ENCODE data around the gene PDE4D. TPM values are rescaled to one million over a fixed set of nuclear protein-coding genes. Genes with fewer than 3 reads are reported as not detected.

Gene PDE4D
- total and polyA plus RNA-seq, 2 donors (not counting 3 experiments of a cell fraction or from before 2014, with no cell fraction given): 34.5 to 51.2 TPM

GRCh38 chr5:59814537-59814872 is 79.0 kb downstream of the PDE4D start:
- Histone ChIP-seq H3K9me1 (replicated peaks; ENCODE audit: control insufficient read depth, extremely low read depth, insufficient read depth, low read length) (no peaks in the 10 kb centered on the region), H3K27me3 (ENCODE audit: control insufficient read depth in 2 of 2, insufficient read depth in 2 of 2, low read length in 2 of 2) (peaks cover 12 to 38% of the 10 kb centered on the region in 2 experiments), H3K79me2 (ENCODE audit: control insufficient read depth, insufficient read depth, low read length) (no peaks in the 10 kb centered on the region), H3K4me3 (replicated peaks in 1 of 3; ENCODE audit: insufficient read depth in 1 of 3, low read depth in 1 of 3, low read length in 3 of 3) (no peak overlapping the region), H3K4me2 (ENCODE audit: insufficient read depth, low read length) (no peak overlapping the region), H3K9ac (replicated peaks; ENCODE audit: extremely low read depth, insufficient read depth, low read length) (no peak overlapping the region), H3K4me1 (ENCODE audit: control insufficient read depth, extremely low read depth, insufficient read depth, low read length) (no peaks in the 10 kb centered on the region), H4K20me1 (replicated peaks; ENCODE audit: control insufficient read depth, extremely low read depth, insufficient read depth, low read length) (no peaks in the 10 kb centered on the region), H3K36me3 (ENCODE audit: control insufficient read depth in 2 of 2, extremely low read depth in 1 of 2, insufficient read depth in 2 of 2, low read length in 2 of 2) (no peaks in the 10 kb centered on the region), H3K9me3 (replicated peaks; ENCODE audit: control insufficient read depth, insufficient read depth, low read length) (no peaks in the 10 kb centered on the region), H2AFZ (ENCODE audit: low read depth, low read length) (no peak overlapping the region), H3K27ac (ENCODE audit: insufficient read depth, low read depth, low read length) (no peak overlapping the region)
- FAIRE-seq (no peak), DNase-seq (ENCODE audit: low read depth, low spot score) (no peak)
- BruUV-seq (replicated peaks): no TSS peak
- dilution Hi-C loops (cut with MboI; ENCODE audit: extremely low pct_ligation_motif_present, low sequenced_read_pairs): no loop called here
- intact Hi-C loops (cut with micrococcal nuclease): loop anchor here (1.0 to 10.0 kb wide), 2 partner anchors 835 to 1130 kb away; partner anchors contain the start of genes ERCC8 and NDUFAF2
- no peak for TF ChIP-seq POLR2A (IDR thresholded peaks at IDR 0.05; ENCODE audit: low read depth, low read length)
- no peak for TF ChIP-seq FOS (IDR thresholded peaks at IDR 0.05; ENCODE audit: borderline replicate concordance, insufficient read depth, low read length)
- TF ChIP-seq JUN (IDR thresholded peaks at IDR 0.05; ENCODE audit: borderline replicate concordance, insufficient read depth, insufficient read length, low read depth): no peak
- TF ChIP-seq, protein P1, sequence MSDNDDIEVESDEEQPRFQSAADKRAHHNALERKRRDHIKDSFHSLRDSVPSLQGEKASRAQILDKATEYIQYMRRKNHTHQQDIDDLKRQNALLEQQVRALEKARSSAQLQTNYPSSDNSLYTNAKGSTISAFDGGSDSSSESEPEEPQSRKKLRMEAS (IDR thresholded peaks at IDR 0.05; ENCODE audit: insufficient read depth, insufficient read length): no peak
- TF ChIP-seq, protein P2, sequence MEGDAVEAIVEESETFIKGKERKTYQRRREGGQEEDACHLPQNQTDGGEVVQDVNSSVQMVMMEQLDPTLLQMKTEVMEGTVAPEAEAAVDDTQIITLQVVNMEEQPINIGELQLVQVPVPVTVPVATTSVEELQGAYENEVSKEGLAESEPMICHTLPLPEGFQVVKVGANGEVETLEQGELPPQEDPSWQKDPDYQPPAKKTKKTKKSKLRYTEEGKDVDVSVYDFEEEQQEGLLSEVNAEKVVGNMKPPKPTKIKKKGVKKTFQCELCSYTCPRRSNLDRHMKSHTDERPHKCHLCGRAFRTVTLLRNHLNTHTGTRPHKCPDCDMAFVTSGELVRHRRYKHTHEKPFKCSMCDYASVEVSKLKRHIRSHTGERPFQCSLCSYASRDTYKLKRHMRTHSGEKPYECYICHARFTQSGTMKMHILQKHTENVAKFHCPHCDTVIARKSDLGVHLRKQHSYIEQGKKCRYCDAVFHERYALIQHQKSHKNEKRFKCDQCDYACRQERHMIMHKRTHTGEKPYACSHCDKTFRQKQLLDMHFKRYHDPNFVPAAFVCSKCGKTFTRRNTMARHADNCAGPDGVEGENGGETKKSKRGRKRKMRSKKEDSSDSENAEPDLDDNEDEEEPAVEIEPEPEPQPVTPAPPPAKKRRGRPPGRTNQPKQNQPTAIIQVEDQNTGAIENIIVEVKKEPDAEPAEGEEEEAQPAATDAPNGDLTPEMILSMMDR (IDR thresholded peaks at IDR 0.05; ENCODE audit: extremely low read depth in 1 of 2, insufficient read depth in 1 of 2, low read depth in 1 of 2, low read length in 2 of 2): no peak
- no peak for TF ChIP-seq EZH2 (IDR thresholded peaks at IDR 0.05; ENCODE audit: borderline replicate concordance, low read depth, low read length, severe bottlenecking)
- no peak for TF ChIP-seq GATA2 (IDR thresholded peaks at IDR 0.05; ENCODE audit: insufficient read depth, insufficient read length, low read depth, low read length)
- CTCF ChIA-PET: interaction anchor here (0.6 to 6.4 kb wide), 27 partner anchors 8 to 863 kb away, joined by 3 to 148 read pairs (median 4); no protein-coding TSS in a partner anchor
- POLR2A ChIA-PET: no interaction called here

Measured in endothelial cell of umbilical vein (primary cell).